ENCODE results near the gene CRYGD.

The CRYGD gene

DNA sequence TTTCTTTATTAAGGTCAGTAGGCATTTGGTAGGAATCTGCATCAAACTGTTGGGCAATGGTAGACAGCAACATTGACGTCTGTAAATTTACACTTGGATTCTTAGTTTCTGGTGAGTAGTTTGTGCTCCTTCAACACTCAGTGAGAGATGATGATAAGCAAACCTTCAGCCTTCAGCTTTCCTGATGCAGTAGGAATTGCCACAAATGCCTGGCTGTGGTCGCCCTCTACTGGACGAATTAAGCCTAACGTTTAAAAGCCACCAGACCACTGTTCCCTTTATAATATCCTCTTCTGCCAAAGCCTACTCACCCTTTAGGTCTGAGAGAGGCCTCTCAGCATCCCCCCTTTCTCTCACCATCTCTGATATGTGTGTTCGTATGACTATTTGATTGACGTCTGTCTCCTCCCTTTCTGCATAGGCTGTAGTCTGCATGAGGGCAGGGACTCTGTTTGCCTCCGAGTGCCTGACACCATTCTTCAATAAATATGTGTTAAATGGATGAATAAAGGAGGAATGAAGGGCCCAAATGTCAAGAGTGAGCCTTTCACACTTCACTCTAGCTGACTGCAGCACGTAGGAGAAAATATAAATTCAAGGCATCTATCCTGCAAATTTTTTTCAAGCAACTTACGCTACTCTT is 52.0 kb downstream of the CRYGD start:
- peak; percentile 63 for DNase-seq (ENCODE audit: extremely low spot score)
- CTCF ChIA-PET = interaction anchor here (0.6 to 9.7 kb wide), 17 partner anchors 10 to 450 kb away, joined by 3 to 119 read pairs (median 4); no protein-coding TSS in a partner anchor
- POLR2A ChIA-PET = no interaction called here
- TF ChIP-seq, protein P1, sequence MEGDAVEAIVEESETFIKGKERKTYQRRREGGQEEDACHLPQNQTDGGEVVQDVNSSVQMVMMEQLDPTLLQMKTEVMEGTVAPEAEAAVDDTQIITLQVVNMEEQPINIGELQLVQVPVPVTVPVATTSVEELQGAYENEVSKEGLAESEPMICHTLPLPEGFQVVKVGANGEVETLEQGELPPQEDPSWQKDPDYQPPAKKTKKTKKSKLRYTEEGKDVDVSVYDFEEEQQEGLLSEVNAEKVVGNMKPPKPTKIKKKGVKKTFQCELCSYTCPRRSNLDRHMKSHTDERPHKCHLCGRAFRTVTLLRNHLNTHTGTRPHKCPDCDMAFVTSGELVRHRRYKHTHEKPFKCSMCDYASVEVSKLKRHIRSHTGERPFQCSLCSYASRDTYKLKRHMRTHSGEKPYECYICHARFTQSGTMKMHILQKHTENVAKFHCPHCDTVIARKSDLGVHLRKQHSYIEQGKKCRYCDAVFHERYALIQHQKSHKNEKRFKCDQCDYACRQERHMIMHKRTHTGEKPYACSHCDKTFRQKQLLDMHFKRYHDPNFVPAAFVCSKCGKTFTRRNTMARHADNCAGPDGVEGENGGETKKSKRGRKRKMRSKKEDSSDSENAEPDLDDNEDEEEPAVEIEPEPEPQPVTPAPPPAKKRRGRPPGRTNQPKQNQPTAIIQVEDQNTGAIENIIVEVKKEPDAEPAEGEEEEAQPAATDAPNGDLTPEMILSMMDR (IDR thresholded peaks at IDR 0.05; ENCODE audit: control extremely low read depth, extremely low read depth, low read depth, missing control alignments) = peak; percentile 86

Data from GM10248 (cell line).